ENCODE results near the gene PDCD1. TPM values are rescaled to one million over a fixed set of nuclear protein-coding genes. Genes with fewer than 3 reads are reported as not detected.

PDCD1 gene
- total and polyA plus RNA-seq, 9 donors = 0.13 to 0.57 (median 0.27) TPM; not detected in 2

GRCh38 chr2:241857572-241858121 lies 1.0 kb downstream of the PDCD1 start:
- H3K4me3 ChIP-seq = no peak overlapping the region
- 86 to 94% (median 89%) methylated on average over 18 of the region's 18 CpGs for whole genome bisulfite sequencing, 3 donors
- no peaks in the 10 kb centered on the region for H3K36me3 ChIP-seq
- peaks cover 17% of the 10 kb centered on the region for H3K4me1 ChIP-seq (ENCODE audit: insufficient read depth)
- TF ChIP-seq CTCF (IDR thresholded peaks at IDR 0.05) (no peak), EP300 (IDR thresholded peaks at IDR 0.05) (no peak)
- intact Hi-C loops (cut with DNase I) = no loop called here
- no peaks in the 10 kb centered on the region for H3K27me3 ChIP-seq
- H3K9me3 ChIP-seq = no peaks in the 10 kb centered on the region
- peak overlapping the region in 1 of 2 donors; percentile 97 for H3K27ac ChIP-seq
- DNase-seq = peak in 3 of 5 donors; percentile 22 to 47 (median 41)

- H3K4me3 ChIP-seq = no peak overlapping the region
- TF ChIP-seq CTCF (IDR thresholded peaks at IDR 0.05) = no peak
- TF ChIP-seq EP300 (IDR thresholded peaks at IDR 0.05) = no peak
- no peak for TF ChIP-seq POLR2A (IDR thresholded peaks at IDR 0.05)
- WGBS, 3 donors = 92 to 93% (median 92%) methylated on average over 28 of the region's 28 CpGs
These were observed 1.6 kb downstream of the PDCD1 start for GRCh38 chr2:241857041-241857541.

GRCh38 chr2:241855888-241856422 lies 2.7 kb downstream of the PDCD1 start:
- no peaks in the 10 kb centered on the region for H3K9me3 ChIP-seq
- H3K4me3 ChIP-seq = no peak overlapping the region
- H3K27me3 ChIP-seq = no peaks in the 10 kb centered on the region
- intact Hi-C loops (cut with DNase I) = no loop called here
- H3K27ac ChIP-seq = no peak overlapping the region
- peak in 1 of 5 donors; percentile 24 for DNase-seq
- TF ChIP-seq POLR2A (IDR thresholded peaks at IDR 0.05) (no peak), EP300 (IDR thresholded peaks at IDR 0.05) (no peak), CTCF (IDR thresholded peaks at IDR 0.05) (no peak)
- H3K36me3 ChIP-seq = no peaks in the 10 kb centered on the region
- WGBS, 3 donors = 73 to 80% (median 80%) methylated on average over 20 of the region's 20 CpGs
- peaks cover 15% of the 10 kb centered on the region for H3K4me1 ChIP-seq (ENCODE audit: insufficient read depth)

More at GRCh38 chr2:241857041-241857541, 1.6 kb downstream of the PDCD1 start:
- Histone ChIP-seq H3K9me3 (no peaks in the 10 kb centered on the region), H3K36me3 (no peaks in the 10 kb centered on the region), H3K4me1 (ENCODE audit: insufficient read depth) (peaks cover 17% of the 10 kb centered on the region), H3K27me3 (no peaks in the 10 kb centered on the region), H3K27ac (no peak overlapping the region)
- DNase-seq = peak in 3 of 5 donors; percentile 24 to 42 (median 30)
- intact Hi-C loops (cut with DNase I) = no loop called here

GRCh38 chr2:241855245-241855887 lies 3.3 kb downstream of the PDCD1 start:
- H3K4me3 ChIP-seq = no peak overlapping the region
- TF ChIP-seq EP300 (IDR thresholded peaks at IDR 0.05) (no peak), CTCF (IDR thresholded peaks at IDR 0.05) (no peak), POLR2A (IDR thresholded peaks at IDR 0.05) (no peak)
- WGBS, 3 donors = 81 to 86% (median 84%) methylated on average over 16 to 18 of the region's 18 CpGs
- no peaks in the 10 kb centered on the region for H3K36me3 ChIP-seq
- H3K4me1 ChIP-seq (ENCODE audit: insufficient read depth) = peaks cover 9% of the 10 kb centered on the region
- H3K9me3 ChIP-seq = no peaks in the 10 kb centered on the region
- H3K27ac ChIP-seq = no peak overlapping the region
- no peaks in the 10 kb centered on the region for H3K27me3 ChIP-seq
- intact Hi-C loops (cut with DNase I) = no loop called here
- peak in 4 of 5 donors; percentile 9 to 34 (median 24) for DNase-seq

Measured in ovary (tissue), 9 donors.